K562 (cell line): ENCODE measurements around the gene INTS13. TPM values are rescaled to one million over a fixed set of nuclear protein-coding genes. Genes with fewer than 3 reads are reported as not detected.

Source experiments
- C11orf30 ChIP-seq: fragments of 450-650 bp; IDR thresholded peaks from 2 replicates; pipeline ENCODE4 v1.6.1; 2016; ENCODE audit warnings: low read depth, mild to moderate bottlenecking
- HDAC1 ChIP-seq, 2 experiments: fragments of 450-650 bp; IDR thresholded peaks; 2 replicates each; pipeline ENCODE4 v1.6.1; 2016 to 2017; ENCODE audit warnings: inconsistent platforms in 1 of 2, mild to moderate bottlenecking in 1 of 2, moderate library complexity in 1 of 2
- KDM1A ChIP-seq, 2 experiments: fragments of 450-650 bp; IDR thresholded peaks; 2 replicates each; pipeline ENCODE4 v1.6.1; 2016; ENCODE audit warnings: mild to moderate bottlenecking in 2 of 2
- MBD1 ChIP-seq: fragments of 250-450 bp; sonication (Bioruptor Pico); IDR thresholded peaks from 2 replicates; pipeline ENCODE4 v1.8.0; 2022; ENCODE audit warnings: inconsistent platforms
- MED1 ChIP-seq: sonication (generic); formaldehyde crosslinking; IDR thresholded peaks from 2 replicates; pipeline ENCODE4 v1.8.1; 2023; ENCODE audit warnings: missing genetic modification reagents, borderline replicate concordance
- MEIS2 ChIP-seq: fragments of 450-650 bp; IDR thresholded peaks from 2 replicates; pipeline ENCODE4 v1.6.1; 2014; ENCODE audit warnings: mild to moderate bottlenecking; ENCODE audit not compliant: partially characterized antibody
- NFE2 ChIP-seq: IDR thresholded peaks from 2 replicates; pipeline ENCODE4 v1.6.1; 2014; ENCODE audit warnings: antibody characterized with exemption, low read depth
- NKRF ChIP-seq: fragments of 450-650 bp; IDR thresholded peaks from 2 replicates; pipeline ENCODE4 v1.6.1; 2016; ENCODE audit warnings: borderline replicate concordance
- PHTF2 ChIP-seq: fragments of 250-450 bp; sonication (Bioruptor Pico); IDR thresholded peaks from 2 replicates; pipeline ENCODE4 v1.5.0; 2021; ENCODE audit warnings: mild to moderate bottlenecking
- RCOR1 ChIP-seq, 2 experiments: IDR thresholded peaks; 2 replicates each; pipeline ENCODE4 v1.6.1; 2012; ENCODE audit warnings: low read depth in 2 of 2, low read length in 2 of 2, borderline replicate concordance in 1 of 2, improper control_type of control experiment in 1 of 2
- SMARCB1 ChIP-seq: IDR thresholded peaks from 2 replicates; pipeline ENCODE4 v1.6.1; 2011; ENCODE audit warnings: improper control_type of control experiment, low read depth; ENCODE audit not compliant: insufficient read length
- SMC3 ChIP-seq: conservative IDR thresholded peaks from 2 replicates; pipeline ENCODE4 v1.6.1; 2011; ENCODE audit warnings: low read depth, low read length, improper control_type of control experiment; ENCODE audit not compliant: insufficient read depth
- ZBTB49 ChIP-seq: sonication (generic); formaldehyde crosslinking; IDR thresholded peaks from 2 replicates; pipeline ENCODE4 v1.8.0; 2022; ENCODE audit warnings: missing genetic modification reagents, mild to moderate bottlenecking, borderline replicate concordance
- ZEB2 ChIP-seq: fragments of 450-650 bp; IDR thresholded peaks from 2 replicates; pipeline ENCODE4 v1.6.1; 2016
- ZKSCAN8 ChIP-seq: fragments of 200-800 bp; sonication (Bioruptor generic); IDR thresholded peaks from 2 replicates; pipeline ENCODE4 v1.6.1; 2016; ENCODE audit warnings: missing genetic modification characterization, missing compliant biosample characterization
- ZNF592 ChIP-seq: fragments of 450-650 bp; IDR thresholded peaks from 2 replicates; pipeline ENCODE4 v1.6.1; 2017; ENCODE audit warnings: antibody characterized with exemption, mild to moderate bottlenecking
- polyA plus RNA-seq, 8 experiments: library from polyadenylated mRNA; depleted of rRNA in 4 of 8; stranded (reverse) in 5 of 8; unstranded in 3 of 8; fragments of >200 nt; fragmentation: Nextera tagmentation in 2 of 8; fragmentation: Illumina TruSeq in 1 of 8; extraction: Ambion mirVana in 2 of 8; extraction: Trizol in 1 of 8; gene quantifications; 2 replicates each; pipeline versions ENCODE4 v1.2.1 to v1.2.3, GENCODE V29; 2011 to 2014; ENCODE audit warnings: inconsistent platforms in 1 of 8, missing spikeins in 1 of 8
- total RNA-seq, 7 experiments: library from RNA; depleted of rRNA in 6 of 7; stranded (reverse); fragments of >200 nt in 6 of 7; fragmentation: Illumina TruSeq in 2 of 7; extraction: Trizol in 2 of 7; gene quantifications; 2 replicates each; pipeline versions ENCODE4 v1.2.1 to v1.2.3, GENCODE V29; 2011 to 2021; ENCODE audit warnings: low replicate concordance in 1 of 7

INTS13 gene
- total and polyA plus RNA-seq, 9 of the 15 experiments (the other 6 are each of a cell fraction or from before 2014, with no cell fraction given), result 48.3 to 91.8 (median 78.1) TPM

- TF ChIP-seq NKRF, result no peak
- TF ChIP-seq C11orf30, result 0 out of 2 replicates have a peak, but pooled peaks have one; percentile 5
- 0 out of 4 replicates have a peak, but pooled peaks of 1 of the 2 experiments have one; percentile 9 for TF ChIP-seq HDAC1 (IDR thresholded peaks at IDR 0.05)
- no peak for TF ChIP-seq ZBTB49
- no peak for TF ChIP-seq MBD1 (CRISPR knock-in tag)
- no peak for TF ChIP-seq ZNF592
- peak; percentile 33 for TF ChIP-seq MEIS2
- peak; percentile 84 to 88 for TF ChIP-seq KDM1A (IDR thresholded peaks at IDR 0.05)
- peak in 1 of 2 experiments; percentile 78; a peak in 2 of 4 replicates for TF ChIP-seq RCOR1 (IDR thresholded peaks at IDR 0.05; ENCODE audit: borderline replicate concordance in 1 of 2, low read depth in 2 of 2, low read length in 2 of 2)
- no peak for TF ChIP-seq ZEB2
- TF ChIP-seq MED1 (CRISPR knock-in tag), result no peak
- TF ChIP-seq SMC3, result no peak
- peak; percentile 43; the same call in 1 of the 2 replicates for TF ChIP-seq NFE2
- no peak for TF ChIP-seq ZKSCAN8 (CRISPR knock-in tag)
- TF ChIP-seq PHTF2 (CRISPR knock-in tag), result no peak
- no peak for TF ChIP-seq SMARCB1
- TF ChIP-seq, all 486 proteins: peak for 9
Observed at GRCh38 chr12:26954027-26954426, 16.2 kb upstream of the INTS13 start (continued).
